ENCODE results near the gene STARD5. TPM values are rescaled to one million over a fixed set of nuclear protein-coding genes. Genes with fewer than 3 reads are reported as not detected.

The STARD5 gene
- total and polyA plus RNA-seq, 9 of the 15 experiments (the other 6 are each of a cell fraction or from before 2014, with no cell fraction given): 1.7 to 5.7 (median 2.2) TPM

- Histone ChIP-seq H4K20me1 (replicated peaks; ENCODE audit: control insufficient read depth, insufficient read depth, low read length) (no peaks in the 10 kb centered on the region), H3K9me3 (replicated peaks; ENCODE audit: control insufficient read depth, insufficient read depth, low read depth, low read length) (no peaks in the 10 kb centered on the region), H3K4me1 (replicated peaks in 1 of 2; ENCODE audit: control insufficient read depth in 2 of 2, insufficient read depth in 2 of 2, low read length in 2 of 2) (peaks cover 12 to 19% of the 10 kb centered on the region in 2 experiments; a peak in 4 of 5 replicates), H3K79me2 (ENCODE audit: control insufficient read depth, insufficient read depth, low read length) (no peaks in the 10 kb centered on the region), H3K4me2 (ENCODE audit: insufficient read depth, low read length) (no peak overlapping the region), H2AFZ (ENCODE audit: low read depth, low read length) (no peak overlapping the region), H3K9ac (ENCODE audit: insufficient read depth in 1 of 2, low read depth in 2 of 2, low read length in 2 of 2) (no peak overlapping the region), H3K27me3 (ENCODE audit: control insufficient read depth in 2 of 2, insufficient read depth in 2 of 2, low read length in 2 of 2) (no peaks in the 10 kb centered on the region), H3K27ac (ENCODE audit: extremely low read depth, low read depth, low read length) (no peak overlapping the region), H3K36me3 (ENCODE audit: control insufficient read depth, insufficient read depth, low read length) (peaks cover 3% of the 10 kb centered on the region; the same call in 1 of the 3 replicates), H3K9me1 (ENCODE audit: control insufficient read depth, insufficient read depth, low read length) (no peaks in the 10 kb centered on the region), H3K4me3 (no peak overlapping the region)
- intact Hi-C loops (cut with micrococcal nuclease): loop anchor here (5.0 to 10.0 kb wide), 2 partner anchors 219 to 342 kb away; partner anchors contain the start of gene MESD
- WGBS (ENCODE audit: insufficient coverage, low coverage, missing lambda C conversion rate): 19% methylated on average over 7 of the region's 7 CpGs
- no TSS peak for BruUV-seq (replicated peaks)
- DNase-seq (ENCODE audit: extremely low read depth in 1 of 4, low spot score in 3 of 4) (no peak), ATAC-seq (no peak), FAIRE-seq (no peak)
- ChIA-PET CTCF (ENCODE audit: low intra/inter-chr PET ratio) (no interaction called here), POLR2A (interaction anchor here (1.1 to 2.6 kb wide), 2 partner anchors 9 to 12 kb away, joined by 5 to 9 read pairs; no protein-coding TSS in a partner anchor)
- in situ Hi-C loops (cut with MboI): no loop called here
- peak; percentile 99 for TF ChIP-seq MAFK (IDR thresholded peaks at IDR 0.05; ENCODE audit: low read length)
- no peak for TF ChIP-seq E2F8 (IDR thresholded peaks at IDR 0.05; ENCODE audit: low read depth, partially characterized antibody)
- no peak for TF ChIP-seq DIDO1 (tag; IDR thresholded peaks at IDR 0.05; ENCODE audit: low read depth)
- TF ChIP-seq MEIS2 (IDR thresholded peaks at IDR 0.05; ENCODE audit: partially characterized antibody): no peak
- TF ChIP-seq BACH1 (tag; IDR thresholded peaks at IDR 0.05): peak; percentile 88
- no peak for TF ChIP-seq ZC3H4 (CRISPR knock-in tag; IDR thresholded peaks at IDR 0.05; ENCODE audit: borderline replicate concordance)
- TF ChIP-seq ZBTB33 (CRISPR knock-in tag; IDR thresholded peaks at IDR 0.05): no peak
- no peak for TF ChIP-seq PCBP1 (IDR thresholded peaks at IDR 0.05; ENCODE audit: low read depth, low read length, poor library complexity, severe bottlenecking)
- no peak for TF ChIP-seq RERE (CRISPR knock-in tag; IDR thresholded peaks at IDR 0.05; ENCODE audit: borderline replicate concordance)
- no peak for TF ChIP-seq ZNF707 (CRISPR knock-in tag; conservative IDR thresholded peaks at IDR 0.05)
Observed at GRCh38 chr15:81326466-81327212, 2.7 kb upstream of the STARD5 start.
